ENCODE data around the gene KNDC1.
"Not testable (repeated sequence)": the region's sequence is repeated elsewhere in the genome, so short reads cannot be mapped to it uniquely, and the experiment has no call there.

Gene KNDC1

DNA sequence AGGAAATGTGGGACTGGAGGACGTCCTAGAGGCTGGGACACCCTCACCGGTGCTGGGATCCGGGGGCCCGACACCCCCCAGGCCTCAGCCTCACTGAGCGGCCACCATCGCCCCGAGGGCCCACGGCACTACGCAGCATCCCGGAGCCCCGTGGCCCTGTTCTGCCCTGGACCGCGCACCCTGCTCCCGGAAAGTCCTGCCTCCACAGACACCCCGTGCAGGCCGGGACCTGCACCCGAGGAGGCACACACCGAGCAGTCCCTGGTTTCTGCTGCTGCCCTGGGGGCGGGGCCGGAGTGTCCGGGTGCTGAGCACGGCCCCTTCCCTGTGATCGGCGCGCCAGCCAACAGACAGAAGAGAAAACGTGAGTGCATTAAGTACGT, 18.1 kb upstream of the KNDC1 start:
- DNase-seq: no peak

DNA sequence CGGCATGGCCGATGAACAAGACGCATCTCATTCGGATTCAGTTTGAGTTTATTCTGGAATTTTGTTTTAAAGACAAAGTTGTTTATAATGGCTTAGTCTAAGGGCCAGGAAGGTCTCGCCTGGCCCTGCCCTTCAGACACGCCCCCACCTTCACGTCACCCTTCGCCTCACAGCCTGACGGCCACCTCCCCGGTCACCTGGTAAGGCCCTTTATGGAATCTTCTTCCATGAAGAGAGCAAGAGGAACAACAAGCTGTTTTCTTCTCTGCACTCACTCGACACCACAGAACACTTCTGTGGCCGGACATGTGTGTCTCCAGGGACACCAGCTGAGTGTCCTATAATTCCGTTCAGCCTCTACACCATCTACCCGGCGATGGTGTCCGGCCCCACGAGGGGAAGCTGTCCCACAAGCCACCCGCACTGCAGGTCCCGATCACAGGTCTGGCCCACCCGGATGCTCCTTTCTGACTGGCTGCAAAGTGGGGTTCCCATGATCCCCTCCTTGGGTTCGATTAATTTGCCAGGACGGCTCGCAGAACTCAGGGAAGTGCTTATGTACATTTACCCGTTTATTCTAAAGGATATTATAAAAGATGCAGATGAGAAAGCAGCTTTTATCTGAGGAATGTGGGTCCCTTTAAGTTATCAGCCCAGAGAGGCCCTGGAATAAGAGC, 17.4 kb upstream of the KNDC1 start:
- DNase-seq: no peak

- DNase-seq: no peak
These were observed 16.9 kb upstream of the KNDC1 start for GRCh38 chr10:133143200-133143533.

DNA sequence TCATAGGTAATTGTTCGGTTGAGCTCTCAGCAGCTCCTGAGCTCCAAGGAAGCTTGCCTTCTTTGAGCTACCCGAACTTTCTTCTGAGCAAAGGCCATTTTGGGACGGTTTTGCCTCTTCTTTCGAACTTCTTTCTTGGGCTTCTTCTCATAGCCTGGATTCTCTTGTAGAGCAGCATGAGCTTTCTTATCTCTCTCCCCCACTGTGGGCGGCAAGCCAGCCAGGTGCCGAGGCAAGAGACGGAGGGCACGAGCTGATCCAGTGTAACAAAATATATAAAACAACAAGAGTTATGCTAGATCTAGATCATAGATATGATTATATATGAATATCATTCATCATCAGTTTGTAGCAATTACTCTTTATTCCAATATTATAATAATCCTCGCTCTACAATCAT, 16.5 kb upstream of the KNDC1 start:
- DNase-seq: no peak

DNA sequence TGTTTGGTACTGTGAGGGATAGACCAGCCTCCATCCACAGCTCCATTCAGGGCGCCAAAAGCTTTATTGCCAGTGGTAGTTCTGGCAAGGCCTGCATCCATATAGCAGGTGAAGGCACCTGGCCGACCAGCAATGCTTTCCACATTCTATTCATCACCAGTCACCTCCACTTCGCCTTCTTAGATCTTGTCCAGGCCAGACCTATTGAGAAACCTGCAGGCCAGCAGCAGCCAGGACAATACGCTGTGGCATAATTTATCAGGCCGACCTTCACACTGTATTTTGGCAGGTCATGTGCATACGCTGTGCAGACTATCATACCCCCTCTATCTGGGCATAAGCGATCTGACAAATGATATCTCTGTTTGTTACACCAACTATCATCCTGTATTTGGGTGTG, 15.2 kb upstream of the KNDC1 start:
- DNase-seq: no peak

DNA sequence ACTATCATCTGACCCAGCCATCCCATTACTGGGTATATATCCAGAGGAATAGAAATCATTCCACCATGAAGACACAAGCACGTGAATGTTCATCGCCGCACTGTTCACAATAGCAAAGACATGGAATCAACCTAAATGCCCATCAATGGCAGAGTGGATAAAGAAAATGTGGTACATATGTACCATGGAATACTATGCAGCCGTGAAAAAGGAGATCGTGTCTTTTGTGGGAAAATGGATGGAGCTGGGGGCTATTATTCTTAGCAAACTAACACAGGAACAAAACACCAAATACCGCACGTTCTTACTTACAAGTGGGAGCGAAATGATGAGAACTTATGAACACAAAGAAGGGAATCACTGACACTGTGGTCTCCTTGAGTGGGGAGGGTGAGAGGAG, 9.8 kb upstream of the KNDC1 start:
- no peak for DNase-seq

DNA sequence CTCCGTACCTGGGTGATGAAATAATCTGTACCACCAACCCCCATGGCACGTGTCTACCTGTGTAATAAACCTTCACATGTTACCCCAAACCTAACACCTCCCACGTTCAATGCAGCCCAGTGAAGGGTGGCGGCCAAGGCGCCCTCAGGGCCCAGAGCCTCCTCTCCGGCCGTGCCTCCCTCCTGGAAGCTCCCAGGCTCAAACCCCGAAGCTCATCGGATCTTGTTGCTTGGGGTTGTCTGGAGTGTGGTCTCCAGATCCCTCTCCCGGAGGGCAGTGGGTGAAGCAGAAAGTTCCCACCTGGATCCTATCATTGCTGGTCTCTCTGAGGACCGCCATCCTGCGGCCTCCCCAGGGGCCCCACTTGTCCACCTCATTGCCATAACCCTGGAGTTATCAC, 9.4 kb upstream of the KNDC1 start:
- no peak for DNase-seq

GRCh38 chr10:133151071-133151470, 8.9 kb upstream of the KNDC1 start:
- DNase-seq: not testable (repeated sequence)

DNA sequence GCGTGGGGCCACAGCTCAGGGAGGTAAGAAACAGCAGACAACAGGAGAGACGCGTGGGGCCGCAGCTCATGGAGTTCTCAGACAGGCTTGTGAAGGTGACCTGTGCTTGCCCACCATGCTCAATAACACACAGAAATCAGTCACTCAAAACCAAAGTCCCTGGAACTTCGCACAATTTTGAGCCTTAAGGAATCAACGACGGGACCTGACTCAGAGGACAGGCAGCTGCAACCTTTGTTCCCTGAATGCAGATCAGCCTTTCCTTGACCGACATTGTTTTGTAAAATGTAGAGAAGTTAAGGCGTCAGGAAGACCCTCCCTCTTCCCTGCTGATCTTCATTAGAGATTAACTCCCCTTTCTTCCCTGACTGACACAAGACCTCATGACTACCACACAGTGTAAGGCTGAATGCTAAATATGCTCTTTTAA, 8.5 kb upstream of the KNDC1 start:
- DNase-seq: no peak

DNA sequence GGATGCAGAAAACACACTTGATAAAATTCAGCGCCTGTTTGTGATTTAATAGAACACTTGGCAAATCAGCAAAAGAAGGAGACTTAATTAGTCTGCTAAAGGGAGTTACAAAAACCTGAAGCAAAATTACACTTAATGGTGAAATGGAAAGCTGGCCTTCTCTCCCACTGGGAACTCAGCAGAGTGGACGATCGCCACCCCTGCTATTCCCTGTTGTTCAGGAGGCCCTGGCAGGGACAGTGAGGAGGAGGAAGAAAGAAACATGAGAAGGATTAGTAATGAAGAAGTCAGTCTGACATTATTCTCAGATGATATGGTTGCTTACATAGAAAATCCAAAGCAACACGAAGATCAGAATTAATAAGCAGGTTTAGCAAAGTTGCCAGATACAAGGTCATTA, 5.6 kb upstream of the KNDC1 start:
- DNase-seq: no peak

GRCh38 chr10:133154996-133155778, 4.8 kb upstream of the KNDC1 start:
- no peak for DNase-seq

- DNase-seq: no peak
These were observed 3.1 kb upstream of the KNDC1 start for GRCh38 chr10:133156674-133157579.

GRCh38 chr10:133157662-133158436, 2.2 kb upstream of the KNDC1 start:
- DNase-seq: no peak

DNA sequence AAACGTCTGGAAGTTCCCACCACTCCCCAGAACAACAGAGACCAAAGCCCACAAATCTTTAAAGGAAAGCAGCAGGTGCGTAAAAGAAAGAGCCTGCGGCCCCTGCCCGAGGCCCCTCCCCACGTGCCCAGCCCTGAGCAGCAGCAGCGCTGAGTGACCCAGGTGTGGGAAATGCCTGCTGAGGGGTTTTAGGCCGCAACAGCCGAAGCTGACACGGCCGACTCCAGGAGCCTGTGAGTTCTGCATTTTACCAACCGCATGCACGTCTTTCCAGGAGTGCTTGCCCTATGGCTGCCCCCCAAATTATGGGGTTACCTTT, 1.6 kb upstream of the KNDC1 start:
- no peak for DNase-seq

- no peak for DNase-seq
These were observed 1.0 kb upstream of the KNDC1 start for GRCh38 chr10:133158756-133159610.

DNA sequence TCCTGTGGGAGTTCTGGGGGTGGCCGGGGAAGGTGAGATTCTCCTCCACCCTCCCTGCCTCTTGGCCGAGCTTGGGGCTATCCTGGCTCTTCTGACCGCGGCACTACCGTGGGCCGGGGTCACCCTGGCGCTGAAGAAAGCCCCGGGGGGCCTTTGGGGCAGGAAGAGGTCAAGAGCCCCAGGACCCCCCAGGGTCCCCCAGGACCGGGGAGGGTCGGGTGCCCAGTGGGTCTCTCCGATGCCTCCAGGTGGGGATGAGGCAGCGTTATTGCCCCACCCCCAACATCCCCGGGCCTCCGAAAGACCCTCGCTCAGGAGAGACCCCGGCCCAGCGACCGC, 439 bp upstream of the KNDC1 start:
- no peak for DNase-seq

GRCh38 chr10:133160826-133161471, 930 bp downstream of the KNDC1 start:
- DNase-seq: no peak

DNA sequence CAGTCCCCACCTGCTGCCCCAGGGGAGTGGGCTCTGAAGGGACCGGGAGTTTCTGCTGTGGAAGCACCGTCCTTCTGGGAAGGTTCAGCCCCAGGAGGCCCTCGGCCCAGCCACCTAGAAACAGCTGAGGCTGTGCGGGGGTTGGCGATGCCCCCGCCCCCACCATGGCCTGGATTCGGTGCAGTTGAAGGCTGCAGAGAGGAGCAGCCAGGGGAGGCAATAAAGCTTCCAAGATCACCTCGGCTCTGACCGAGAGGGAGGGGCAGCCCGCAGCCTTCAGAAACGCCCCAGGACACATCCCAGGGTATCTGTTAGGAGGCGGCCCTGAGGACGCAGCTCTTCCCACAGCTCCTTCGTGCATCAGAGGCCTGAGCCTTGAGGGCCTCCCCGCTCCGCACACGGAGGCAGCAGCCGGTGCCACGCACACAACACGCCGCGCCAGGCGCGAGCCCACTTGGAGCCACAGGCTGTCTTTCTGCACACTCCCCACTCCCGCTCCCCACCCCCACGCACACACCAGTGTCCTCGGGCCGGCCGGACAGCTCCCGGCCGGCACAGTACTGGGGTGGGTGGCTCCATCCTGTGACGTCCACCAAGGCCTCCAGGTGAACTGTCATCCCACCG, 1.6 kb downstream of the KNDC1 start:
- DNase-seq: no peak

DNA sequence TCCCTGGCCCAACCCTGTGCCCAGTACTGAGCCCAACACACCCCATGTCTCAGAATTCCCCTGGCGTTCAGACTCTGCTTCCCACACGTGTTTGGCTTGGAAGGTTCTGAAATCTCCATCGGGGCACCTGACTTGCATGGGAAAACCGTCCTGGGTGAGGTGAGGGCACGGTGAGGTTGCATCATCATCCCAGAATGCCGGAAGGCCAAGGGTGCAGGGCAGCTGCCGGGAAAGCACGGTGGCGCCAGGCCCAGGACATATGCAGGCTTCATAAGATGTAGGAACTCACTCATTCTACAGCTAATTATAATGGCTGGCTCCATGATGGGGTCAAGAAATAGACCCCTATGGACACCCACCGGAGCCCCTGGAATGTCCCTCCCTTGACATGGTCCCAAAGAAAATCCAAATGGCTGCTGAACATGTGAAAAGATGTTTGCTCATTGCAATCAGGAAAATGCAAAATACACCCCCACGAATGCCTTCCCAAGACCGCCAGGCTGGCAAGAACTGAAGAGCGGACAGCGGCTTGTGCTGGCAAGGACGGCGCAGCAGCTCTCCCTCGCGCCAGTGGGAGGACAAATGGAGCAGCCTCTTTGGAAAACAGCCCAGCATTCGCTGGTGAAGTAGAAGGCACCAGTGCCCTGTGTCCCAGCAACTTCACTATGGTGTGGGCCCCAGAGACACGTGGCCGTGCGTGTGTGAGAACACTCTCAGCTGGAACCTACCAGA, 2.3 kb downstream of the KNDC1 start:
- DNase-seq: no peak

Measured in T1000 (cell line).